SJSA1 (cell line): ENCODE data around the gene MCC. TPM values are rescaled to one million over a fixed set of nuclear protein-coding genes. Genes with fewer than 3 reads are reported as not detected.

Experiments
- DNase-seq, 2 experiments: peaks; one replicate each; pipeline ENCODE4 v3.0.0-alpha.2; 2015 to 2020; ENCODE audit warnings: low spot score in 2 of 2, low read depth in 1 of 2
- H3K27ac ChIP-seq: fragments of 250-450 bp; sonication (Bioruptor Pico); 2 replicates; pipeline ENCODE4 v1.5.1; 2020; ENCODE audit warnings: mild to moderate bottlenecking, moderate library complexity
- H3K27me3 ChIP-seq: fragments of 250-450 bp; sonication (Bioruptor Pico); replicated peaks from 2 replicates; pipeline ENCODE4 v1.5.1; 2020; ENCODE audit warnings: mild to moderate bottlenecking, moderate library complexity
- H3K36me3 ChIP-seq: fragments of 250-450 bp; sonication (Bioruptor Pico); 2 replicates; pipeline ENCODE4 v1.5.1; 2020; ENCODE audit warnings: mild to moderate bottlenecking
- H3K4me1 ChIP-seq: fragments of 250-450 bp; sonication (Bioruptor Pico); replicated peaks from 2 replicates; pipeline ENCODE4 v1.6.1; 2021; ENCODE audit warnings: mild to moderate bottlenecking
- H3K4me3 ChIP-seq: fragments of 250-450 bp; sonication (Bioruptor Pico); 2 replicates; pipeline ENCODE4 v1.5.1; 2020; ENCODE audit warnings: mild to moderate bottlenecking
- H3K9me3 ChIP-seq: fragments of 250-450 bp; sonication (Bioruptor Pico); replicated peaks from 2 replicates; pipeline ENCODE4 v1.5.1; 2020; ENCODE audit warnings: mild to moderate bottlenecking
- total RNA-seq: library from RNA; depleted of rRNA; stranded (reverse); fragments of >200 nt; shearing (Covaris generic); gene quantifications from 2 replicates; pipeline ENCODE4 v1.2.3, GENCODE V29; 2014

Gene MCC
- total RNA-seq, 1 experiment from 2014 or later, result 31.3 TPM

DNA sequence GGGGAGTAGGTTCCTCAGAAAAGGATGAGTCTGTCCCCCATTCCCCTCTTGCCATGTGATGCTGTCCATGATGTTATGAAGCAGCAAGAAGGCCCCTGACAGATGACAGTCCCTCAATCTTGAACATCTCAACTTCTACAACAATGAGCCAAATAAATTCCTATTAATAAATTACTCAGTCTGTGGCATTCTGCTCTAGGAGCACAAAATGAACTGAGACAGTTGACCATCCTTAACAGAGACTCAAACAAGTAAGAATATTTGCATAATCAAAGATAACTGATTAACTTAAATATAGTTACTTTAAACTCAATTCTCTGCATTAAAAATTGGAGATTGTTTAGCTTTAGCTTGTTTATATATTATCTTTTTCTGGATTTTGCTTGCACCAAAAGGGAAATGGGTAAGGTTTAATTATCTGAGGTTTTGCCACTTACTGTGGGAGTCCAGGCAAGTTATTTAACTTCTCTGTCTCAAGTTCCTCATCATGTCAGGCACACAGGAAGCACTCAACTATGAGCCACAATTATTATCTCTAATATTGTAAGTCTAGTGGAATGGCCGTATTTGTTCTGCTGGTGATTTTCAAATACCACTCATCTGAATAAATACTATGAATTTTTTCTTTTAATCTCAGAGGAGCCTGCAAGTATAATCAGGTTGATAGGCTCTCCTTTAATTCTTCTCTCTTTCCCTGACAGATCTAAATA lies 216.4 kb downstream of the MCC start:
- H3K27ac ChIP-seq, result peak overlapping the region; percentile 52
- peaks cover 78% of the 10 kb centered on the region for H3K4me1 ChIP-seq
- H3K9me3 ChIP-seq, result no peaks in the 10 kb centered on the region
- DNase-seq, result no peak
- no peak overlapping the region for H3K4me3 ChIP-seq
- H3K27me3 ChIP-seq, result no peaks in the 10 kb centered on the region
- no peaks in the 10 kb centered on the region for H3K36me3 ChIP-seq

DNA sequence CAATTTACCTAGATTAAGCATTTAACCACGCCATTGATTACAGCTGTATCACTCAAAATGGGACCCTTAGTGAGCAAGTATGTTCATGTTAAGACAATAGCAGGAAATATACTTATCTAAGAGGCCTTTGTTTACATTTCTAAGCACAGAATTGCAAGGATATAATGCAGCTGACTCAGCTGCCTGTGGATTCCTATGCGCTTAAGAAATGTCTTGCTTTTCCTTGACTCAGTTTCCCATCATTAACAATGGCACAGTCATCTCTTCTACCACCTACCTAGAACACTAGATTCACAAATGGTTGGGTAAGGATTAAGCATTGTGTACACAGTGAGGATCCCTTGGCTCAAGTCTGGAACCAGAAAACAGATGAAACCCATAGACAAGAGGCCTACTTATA lies 217.2 kb downstream of the MCC start:
- Histone ChIP-seq H3K4me1 (peaks cover 77% of the 10 kb centered on the region), H3K9me3 (no peaks in the 10 kb centered on the region), H3K36me3 (no peaks in the 10 kb centered on the region), H3K27ac (peak overlapping the region; percentile 52), H3K4me3 (no peak overlapping the region), H3K27me3 (no peaks in the 10 kb centered on the region)
- DNase-seq, result peak; percentile 54 to 84

DNA sequence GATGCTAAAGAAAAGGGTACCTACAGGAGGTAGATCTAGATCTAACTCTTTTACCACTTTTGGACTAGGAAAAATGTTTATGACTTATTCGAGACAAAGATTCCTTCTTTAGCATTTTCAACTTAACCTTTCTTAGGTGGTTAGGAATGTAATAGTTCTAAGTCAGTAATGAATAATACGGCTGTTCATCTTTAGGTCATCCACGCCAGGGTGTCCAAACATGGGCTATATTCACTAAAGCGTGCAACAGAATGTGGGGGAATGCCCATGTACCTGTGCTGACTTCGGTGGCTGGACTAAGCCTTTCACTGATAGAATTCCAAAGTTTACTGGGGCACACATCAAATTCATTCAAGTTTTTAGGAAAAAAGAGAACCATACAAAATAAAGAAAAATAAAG lies 218.2 kb downstream of the MCC start:
- Histone ChIP-seq H3K36me3 (no peaks in the 10 kb centered on the region), H3K27ac (peak overlapping the region; percentile 52), H3K4me3 (no peak overlapping the region), H3K4me1 (peaks cover 67% of the 10 kb centered on the region), H3K9me3 (no peaks in the 10 kb centered on the region), H3K27me3 (no peaks in the 10 kb centered on the region)
- no peak for DNase-seq

DNA sequence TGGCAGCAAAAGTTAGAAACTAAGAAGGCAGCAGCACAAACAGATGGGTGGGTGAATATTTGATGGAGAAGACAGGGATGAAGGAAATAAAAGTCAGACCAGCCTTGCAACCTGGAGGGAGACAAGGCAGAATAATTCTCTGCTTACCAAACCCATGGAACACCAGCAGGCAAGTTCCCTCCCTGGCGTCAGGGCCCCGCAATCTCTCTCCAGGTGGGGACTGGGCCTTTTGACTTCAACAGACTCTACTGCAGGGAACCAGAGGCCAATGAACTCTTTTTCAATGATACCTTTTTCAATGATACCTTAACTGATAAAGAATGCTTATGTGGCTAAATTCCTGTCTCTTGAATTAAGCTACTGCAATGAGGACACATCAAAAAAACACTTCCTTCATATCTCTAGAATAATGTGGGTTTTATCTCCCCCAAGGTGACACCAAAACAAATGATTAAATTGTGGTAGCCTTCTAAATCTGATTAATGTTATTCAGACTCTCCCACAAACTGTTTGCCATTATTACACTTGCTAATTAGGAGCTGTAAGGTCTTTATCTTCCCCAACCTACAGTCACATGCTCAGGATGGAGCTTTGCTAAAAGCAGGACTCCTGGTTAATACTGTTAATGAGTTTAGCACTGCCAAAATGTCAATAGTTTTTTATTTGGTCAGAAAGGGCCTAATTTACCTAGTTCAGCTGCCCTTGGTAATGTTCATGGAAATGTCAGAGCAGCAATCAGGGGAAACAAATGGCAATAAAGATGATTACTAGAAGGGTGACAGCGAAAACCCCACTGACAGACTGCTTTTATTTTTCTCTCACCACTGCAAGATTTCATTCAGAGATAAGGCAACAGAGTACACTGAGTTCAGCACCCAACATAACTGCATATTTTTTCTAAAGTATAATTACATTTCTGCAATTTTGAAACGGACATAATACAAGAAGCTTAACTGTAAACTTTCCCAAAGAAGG lies 218.9 kb downstream of the MCC start:
- Histone ChIP-seq H3K27me3 (no peaks in the 10 kb centered on the region), H3K27ac (peak overlapping the region; percentile 52; the same call in 1 of the 2 replicates), H3K4me3 (no peak overlapping the region), H3K9me3 (no peaks in the 10 kb centered on the region), H3K4me1 (peaks cover 60% of the 10 kb centered on the region), H3K36me3 (no peaks in the 10 kb centered on the region)
- DNase-seq, result no peak

DNA sequence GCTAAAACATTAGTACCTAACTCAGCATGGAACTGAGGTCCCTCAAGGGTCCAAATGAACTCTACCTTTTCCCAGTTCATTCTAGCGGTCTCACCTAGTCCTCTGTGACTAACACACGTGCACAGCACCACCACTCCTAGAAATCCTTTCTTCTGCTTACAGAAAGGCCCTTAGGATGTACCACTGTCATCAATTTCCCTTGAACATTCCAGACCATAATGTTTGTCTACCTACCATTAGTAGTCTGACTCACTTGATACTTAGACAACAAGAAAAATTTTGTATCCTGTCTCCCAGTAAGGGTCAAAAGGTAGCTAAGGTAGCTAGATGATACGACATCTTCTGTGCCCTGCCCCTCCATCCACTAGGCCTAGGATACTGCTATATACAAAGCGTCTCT lies 220.0 kb downstream of the MCC start:
- H3K27me3 ChIP-seq, result no peaks in the 10 kb centered on the region
- no peak for DNase-seq
- H3K27ac ChIP-seq, result no peak overlapping the region
- no peaks in the 10 kb centered on the region for H3K36me3 ChIP-seq
- H3K9me3 ChIP-seq, result no peaks in the 10 kb centered on the region
- no peak overlapping the region for H3K4me3 ChIP-seq
- H3K4me1 ChIP-seq, result peaks cover 53% of the 10 kb centered on the region

DNA sequence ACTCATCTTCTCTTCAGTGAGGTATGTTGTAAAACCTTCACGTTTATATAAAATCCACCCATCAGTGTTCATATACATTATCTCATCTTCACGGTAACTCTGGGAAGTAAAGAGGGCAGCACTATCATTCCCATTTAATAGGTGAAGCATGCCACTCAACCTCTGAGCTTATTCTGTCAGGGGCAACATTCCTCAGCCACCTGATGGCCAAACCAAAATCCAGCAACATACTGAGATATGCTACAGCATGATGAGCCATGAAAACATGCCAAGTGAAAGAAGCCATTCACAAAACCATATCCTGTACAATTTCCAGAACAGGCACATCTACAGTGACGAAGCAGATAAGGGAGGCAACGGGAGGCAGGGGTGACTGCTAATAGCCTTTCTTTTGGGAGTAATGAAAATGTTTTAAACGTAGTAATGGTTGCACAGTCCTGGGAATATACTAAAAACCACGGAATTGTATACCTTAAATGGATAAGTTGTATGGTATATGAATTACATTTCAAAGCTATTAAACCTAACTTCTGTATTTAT lies 220.8 kb downstream of the MCC start:
- peaks cover 45% of the 10 kb centered on the region for H3K4me1 ChIP-seq
- no peaks in the 10 kb centered on the region for H3K9me3 ChIP-seq
- no peak overlapping the region for H3K4me3 ChIP-seq
- DNase-seq, result no peak
- H3K27me3 ChIP-seq, result no peaks in the 10 kb centered on the region
- no peak overlapping the region for H3K27ac ChIP-seq
- H3K36me3 ChIP-seq, result no peaks in the 10 kb centered on the region

DNA sequence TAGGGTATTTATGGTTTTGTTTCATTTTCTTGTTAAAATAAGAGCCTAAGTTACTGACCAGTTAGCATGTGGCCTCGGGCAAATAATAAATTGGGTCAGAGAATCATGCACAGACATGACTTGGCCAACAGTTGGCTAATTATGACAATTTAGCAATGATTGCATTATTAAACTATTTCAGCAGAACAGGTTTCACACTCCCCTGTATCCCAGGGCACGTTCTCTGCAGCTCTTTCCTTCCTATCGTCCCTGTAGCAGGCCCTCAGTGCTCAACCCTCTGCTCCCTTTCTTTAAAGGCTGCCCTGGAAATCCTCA lies 221.4 kb downstream of the MCC start:
- no peaks in the 10 kb centered on the region for H3K36me3 ChIP-seq

DNA sequence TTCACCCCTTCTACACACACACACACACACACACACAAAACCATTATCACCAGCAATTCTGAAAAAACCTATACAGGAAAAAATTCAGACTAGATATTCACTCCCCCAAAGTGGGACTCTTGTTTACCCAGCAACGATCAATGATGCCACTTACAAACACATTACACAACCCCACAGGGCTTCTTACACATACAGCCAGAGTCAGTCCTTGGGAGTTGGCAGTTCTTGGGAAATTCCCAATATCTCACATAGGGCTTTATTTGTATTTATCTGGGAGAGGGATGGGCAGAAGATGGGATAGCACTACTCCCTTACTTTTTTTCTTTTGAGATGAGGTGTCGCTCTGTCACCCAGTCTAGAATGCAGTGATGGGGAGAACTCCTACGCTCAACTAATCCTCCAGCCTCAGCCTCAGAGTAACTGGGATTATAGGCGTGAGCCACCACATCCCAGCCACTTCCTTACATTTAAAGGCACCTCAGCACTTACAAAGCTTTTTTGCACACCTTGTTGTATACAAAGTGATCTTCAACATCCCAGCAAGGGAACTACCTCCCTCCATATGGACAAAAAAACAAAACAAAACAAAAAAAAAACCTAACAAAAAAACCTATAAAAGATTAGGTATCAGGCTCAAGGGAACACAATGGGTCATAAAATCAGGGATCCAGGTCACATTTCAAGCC lies 221.9 kb downstream of the MCC start:
- Histone ChIP-seq H3K27me3 (no peaks in the 10 kb centered on the region), H3K9me3 (no peaks in the 10 kb centered on the region), H3K4me1 (peaks cover 34% of the 10 kb centered on the region), H3K4me3 (no peak overlapping the region), H3K36me3 (no peaks in the 10 kb centered on the region), H3K27ac (no peak overlapping the region)
- DNase-seq, result no peak

More for the DNA sequence above, 221.4 kb downstream of the MCC start:
- H3K27ac ChIP-seq, result no peak overlapping the region
- H3K4me1 ChIP-seq, result peaks cover 39% of the 10 kb centered on the region
- H3K27me3 ChIP-seq, result no peaks in the 10 kb centered on the region
- no peaks in the 10 kb centered on the region for H3K9me3 ChIP-seq
- H3K4me3 ChIP-seq, result no peak overlapping the region
- no peak for DNase-seq

DNA sequence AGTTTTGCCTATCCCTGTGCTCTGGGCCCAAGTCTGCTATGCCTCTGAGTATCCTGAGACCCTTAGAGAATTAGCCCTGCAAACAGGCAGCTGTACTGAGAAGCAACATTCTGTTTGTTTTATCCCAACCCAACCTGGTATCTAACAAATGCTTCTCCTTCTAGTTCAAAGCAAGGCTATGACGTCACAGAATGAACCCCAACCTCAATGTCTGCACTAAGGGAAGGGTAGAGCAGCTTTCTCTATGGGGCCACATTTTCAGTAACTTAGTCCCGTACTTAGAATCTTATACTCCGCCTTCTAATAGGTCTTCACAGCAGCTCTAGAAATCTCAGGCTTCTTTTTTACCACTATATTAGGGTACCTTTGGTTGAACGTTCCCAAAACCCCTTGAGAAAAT lies 223.1 kb downstream of the MCC start:
- DNase-seq, result no peak
- H3K4me1 ChIP-seq, result peaks cover 23% of the 10 kb centered on the region
- no peak overlapping the region for H3K27ac ChIP-seq

DNA sequence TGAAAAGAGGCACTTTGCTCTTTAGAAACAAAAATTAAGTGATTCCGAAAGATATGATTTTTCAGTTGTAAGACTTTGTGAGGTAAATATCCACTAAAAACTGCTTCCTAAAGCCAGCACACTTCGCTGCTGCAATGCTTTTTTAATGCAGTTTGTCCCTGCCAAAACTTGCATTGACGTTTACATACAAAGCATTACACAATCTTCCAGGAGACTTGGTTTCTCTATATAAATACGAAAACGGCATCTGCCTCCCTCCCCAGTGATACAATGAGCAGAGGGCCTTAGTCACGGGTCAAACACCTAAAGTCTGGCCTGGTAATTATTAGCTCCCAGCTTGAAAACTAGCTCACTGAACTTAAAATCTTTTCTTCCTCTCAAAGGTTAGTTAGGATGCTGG lies 224.2 kb downstream of the MCC start:
- H3K9me3 ChIP-seq, result no peaks in the 10 kb centered on the region
- H3K27ac ChIP-seq, result no peak overlapping the region
- no peak overlapping the region for H3K4me3 ChIP-seq
- H3K27me3 ChIP-seq, result no peaks in the 10 kb centered on the region
- H3K4me1 ChIP-seq, result peaks cover 18% of the 10 kb centered on the region
- H3K36me3 ChIP-seq, result no peaks in the 10 kb centered on the region
- DNase-seq, result no peak

More for the DNA sequence above, 223.1 kb downstream of the MCC start:
- Histone ChIP-seq H3K9me3 (no peaks in the 10 kb centered on the region), H3K4me3 (no peak overlapping the region), H3K36me3 (no peaks in the 10 kb centered on the region), H3K27me3 (no peaks in the 10 kb centered on the region)

DNA sequence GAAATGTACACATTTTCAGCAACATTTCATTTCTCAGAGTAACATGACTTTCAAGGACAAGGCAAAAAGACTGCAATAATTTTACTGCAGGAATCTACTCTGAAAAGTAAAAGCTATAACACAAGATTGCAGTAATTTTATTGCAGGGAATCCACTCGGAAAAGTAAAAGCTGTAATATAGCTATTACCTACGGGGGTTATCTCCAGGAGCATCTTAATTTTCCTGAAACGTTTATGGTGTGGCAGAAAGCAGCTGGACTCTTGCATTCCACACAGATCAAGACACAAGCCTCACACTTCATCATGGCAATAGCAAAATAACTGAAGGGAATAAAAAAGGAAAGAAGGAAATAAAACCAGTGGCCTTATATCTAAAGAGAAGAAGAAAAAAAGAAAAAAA lies 224.7 kb downstream of the MCC start:
- no peak for DNase-seq
- Histone ChIP-seq H3K27me3 (no peaks in the 10 kb centered on the region), H3K36me3 (no peaks in the 10 kb centered on the region), H3K4me3 (no peak overlapping the region), H3K4me1 (peaks cover 23% of the 10 kb centered on the region), H3K27ac (no peak overlapping the region), H3K9me3 (no peaks in the 10 kb centered on the region)

DNA sequence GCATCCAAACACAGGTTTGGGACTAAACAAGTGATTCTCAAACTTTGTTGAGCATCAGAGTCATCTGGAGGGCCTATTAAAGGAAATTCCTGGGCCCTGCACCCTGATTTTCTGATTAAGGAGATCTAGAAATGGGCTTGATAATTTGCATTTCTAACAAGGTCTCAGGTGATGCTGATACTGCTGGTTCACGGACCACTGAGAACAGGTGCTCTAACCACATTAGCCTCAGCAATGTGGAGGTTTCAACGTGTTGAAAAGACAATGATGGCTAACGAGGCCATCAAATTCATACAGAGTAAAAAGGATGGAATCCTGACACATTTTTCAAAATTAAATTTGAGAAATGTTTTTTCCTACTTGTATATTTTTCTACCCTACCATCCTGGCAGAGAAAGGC lies 225.6 kb downstream of the MCC start:
- H3K9me3 ChIP-seq, result no peaks in the 10 kb centered on the region

DNA sequence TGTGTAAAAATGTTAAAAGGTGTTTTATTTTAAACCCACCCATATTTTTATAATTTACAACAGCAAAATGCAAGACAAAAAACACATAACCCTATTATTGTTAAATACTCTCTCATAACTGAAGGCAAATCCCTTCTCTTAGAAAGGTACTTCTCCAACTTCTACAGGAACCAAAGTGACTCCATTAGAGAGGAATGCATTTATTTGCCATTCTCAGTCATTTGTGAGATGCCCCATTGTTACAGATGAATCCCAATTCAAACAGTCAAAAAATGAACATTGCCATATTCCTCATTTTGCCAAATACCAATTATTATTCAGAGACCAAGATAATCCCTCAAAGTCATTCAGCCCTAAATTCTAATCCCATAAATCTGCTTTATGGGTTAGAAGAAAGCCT lies 229.2 kb downstream of the MCC start:
- no peak for DNase-seq
- Histone ChIP-seq H3K27ac (no peak overlapping the region), H3K4me3 (no peak overlapping the region), H3K4me1 (peaks cover 26% of the 10 kb centered on the region), H3K9me3 (no peaks in the 10 kb centered on the region), H3K27me3 (no peaks in the 10 kb centered on the region), H3K36me3 (no peaks in the 10 kb centered on the region)

More for the DNA sequence above, 225.6 kb downstream of the MCC start:
- Histone ChIP-seq H3K36me3 (no peaks in the 10 kb centered on the region), H3K4me3 (no peak overlapping the region), H3K27ac (no peak overlapping the region), H3K27me3 (no peaks in the 10 kb centered on the region), H3K4me1 (peaks cover 25% of the 10 kb centered on the region)
- DNase-seq, result no peak
